Stimulated activated naive CD8-positive, alpha-beta T cell treated with anti-CD3 and anti-CD28 coated beads, Interleukin-15, amount 100 ng/mL, for 72 hours (primary cell): Measurements from ENCODE around the gene CPT2.

Experiments used
- ATAC-seq: fragments of 150-1000 bp; cut with Tn5 transposase; 2 replicates; pipeline ENCODE4 v1.10.0; 2021; ENCODE audit warnings: mild to moderate bottlenecking, moderate library complexity
- DNase-seq, 2 donors: peaks; one replicate each; pipeline ENCODE4 v3.0.0; 2021 to 2022
- H3K27ac Mint-ChIP-seq, 2 donors: one replicate each; pipeline ENCODE4 v1.8.0; 2022; ENCODE audit warnings: mild to moderate bottlenecking in 2 of 2, mixed read lengths in 2 of 2, moderate library complexity in 2 of 2
- H3K27me3 Mint-ChIP-seq: one replicate; pipeline ENCODE4 v1.8.0; 2022; ENCODE audit warnings: mixed read lengths
- H3K4me1 Mint-ChIP-seq: one replicate; pipeline ENCODE4 v1.8.0; 2022; ENCODE audit warnings: mild to moderate bottlenecking, mixed read lengths
- H3K4me3 Mint-ChIP-seq, 2 donors: one replicate each; pipeline ENCODE4 v1.8.0; 2022; ENCODE audit warnings: mild to moderate bottlenecking in 2 of 2, mixed read lengths in 2 of 2, moderate library complexity in 1 of 2
- H3K9me3 Mint-ChIP-seq, 2 donors: one replicate each; pipeline ENCODE4 v1.8.0; 2022; ENCODE audit warnings: mixed read lengths in 2 of 2

CPT2 gene

GRCh38 chr1:53196485-53197290 lies at the start of gene CPT2:
Gene CPT2 (plus strand): TSS chr1:53196824. CDS start chr1:53196944, 120 bp downstream.
- Mint-ChIP-seq H3K9me3 (no peaks in the 10 kb centered on the region), H3K4me3 (peak within 1 kb of the TSS; percentile 85 to 96), H3K27me3 (no peaks in the 10 kb centered on the region), H3K4me1 (peaks cover 25% of the 10 kb centered on the region), H3K27ac (peak within 1 kb of the TSS; percentile 98 to 99)
- DNase-seq: peak; percentile 87 to 94
- ATAC-seq: peak; percentile 99

- no peak overlapping the region for H3K27ac Mint-ChIP-seq
- H3K4me1 Mint-ChIP-seq: no peaks in the 10 kb centered on the region
- DNase-seq (no peak), ATAC-seq (no peak)
- H3K27me3 Mint-ChIP-seq: no peaks in the 10 kb centered on the region
- no peak overlapping the region for H3K4me3 Mint-ChIP-seq
- no peaks in the 10 kb centered on the region for H3K9me3 Mint-ChIP-seq
These were observed 49.5 kb upstream of the CPT2 start for GRCh38 chr1:53147174-53147573.

GRCh38 chr1:53148123-53148522 lies 48.5 kb upstream of the CPT2 start:
- DNase-seq (no peak), ATAC-seq (no peak)
- H3K4me1 Mint-ChIP-seq: no peaks in the 10 kb centered on the region
- H3K27me3 Mint-ChIP-seq: no peaks in the 10 kb centered on the region
- H3K9me3 Mint-ChIP-seq: no peaks in the 10 kb centered on the region
- H3K4me3 Mint-ChIP-seq: no peak overlapping the region
- H3K27ac Mint-ChIP-seq: no peak overlapping the region

- Mint-ChIP-seq H3K4me1 (no peaks in the 10 kb centered on the region), H3K27ac (no peak overlapping the region), H3K9me3 (no peaks in the 10 kb centered on the region), H3K27me3 (no peaks in the 10 kb centered on the region), H3K4me3 (no peak overlapping the region)
- no peak for DNase-seq
- no peak for ATAC-seq
These were observed 42.9 kb upstream of the CPT2 start for GRCh38 chr1:53153752-53154151.

GRCh38 chr1:53154859-53155438 lies 41.7 kb upstream of the CPT2 start:
- ATAC-seq: no peak
- H3K9me3 Mint-ChIP-seq: no peaks in the 10 kb centered on the region
- H3K27me3 Mint-ChIP-seq: no peaks in the 10 kb centered on the region
- H3K4me3 Mint-ChIP-seq: no peak overlapping the region
- no peak for DNase-seq
- no peaks in the 10 kb centered on the region for H3K4me1 Mint-ChIP-seq
- peak overlapping the region in 1 of 2 donors; percentile 42 for H3K27ac Mint-ChIP-seq

GRCh38 chr1:53155534-53155933 lies 41.1 kb upstream of the CPT2 start:
- H3K4me3 Mint-ChIP-seq: no peak overlapping the region
- ATAC-seq (no peak), DNase-seq (no peak)
- H3K9me3 Mint-ChIP-seq: no peaks in the 10 kb centered on the region
- no peak overlapping the region for H3K27ac Mint-ChIP-seq
- no peaks in the 10 kb centered on the region for H3K4me1 Mint-ChIP-seq
- H3K27me3 Mint-ChIP-seq: no peaks in the 10 kb centered on the region

DNA sequence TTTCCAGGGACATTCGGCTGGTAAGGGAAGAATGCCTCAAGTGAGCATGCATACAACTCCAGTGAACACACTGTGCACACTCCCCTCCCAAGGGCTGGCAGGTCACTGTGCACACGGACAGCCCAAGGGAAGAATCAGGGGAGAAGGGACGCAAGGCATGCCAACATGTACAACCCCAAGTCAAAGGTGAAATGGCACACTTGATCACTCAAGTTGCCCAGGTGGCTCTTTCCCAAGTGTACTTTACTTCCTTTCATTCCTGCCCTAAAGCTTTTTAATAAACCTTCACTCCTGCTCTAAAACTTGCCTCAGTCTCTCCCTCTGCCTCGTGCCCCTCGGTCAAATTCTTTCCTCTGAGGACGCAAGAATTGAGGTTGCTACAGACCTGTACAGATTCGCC lies 40.7 kb upstream of the CPT2 start:
- no peak overlapping the region for H3K4me3 Mint-ChIP-seq
- no peaks in the 10 kb centered on the region for H3K9me3 Mint-ChIP-seq
- no peak overlapping the region for H3K27ac Mint-ChIP-seq
- no peaks in the 10 kb centered on the region for H3K4me1 Mint-ChIP-seq
- no peak for DNase-seq
- no peak for ATAC-seq
- H3K27me3 Mint-ChIP-seq: no peaks in the 10 kb centered on the region

DNA sequence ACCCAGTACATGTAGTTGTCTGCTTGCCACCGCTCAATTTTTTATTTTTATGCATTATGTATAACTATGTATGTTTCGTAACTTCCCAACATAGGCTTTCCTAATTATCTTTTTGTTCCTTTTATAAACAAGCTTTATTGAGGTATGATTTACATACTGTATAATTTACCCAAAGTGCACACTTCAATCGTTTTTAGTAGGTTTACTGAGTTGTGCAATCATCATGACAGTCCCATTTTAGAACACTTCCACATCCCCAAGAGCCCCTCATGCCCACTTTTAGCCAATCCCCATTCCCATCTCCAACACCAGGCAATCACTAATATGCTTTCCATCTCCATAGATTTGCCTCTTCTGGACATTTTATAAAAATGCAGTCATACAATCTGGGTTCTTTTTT lies 39.8 kb upstream of the CPT2 start:
- Mint-ChIP-seq H3K4me1 (no peaks in the 10 kb centered on the region), H3K4me3 (no peak overlapping the region), H3K9me3 (no peaks in the 10 kb centered on the region), H3K27ac (peak overlapping the region in 1 of 2 donors; percentile 20), H3K27me3 (no peaks in the 10 kb centered on the region)
- ATAC-seq (no peak), DNase-seq (no peak)

- Mint-ChIP-seq H3K9me3 (no peaks in the 10 kb centered on the region), H3K4me1 (no peaks in the 10 kb centered on the region), H3K27ac (no peak overlapping the region), H3K4me3 (no peak overlapping the region), H3K27me3 (no peaks in the 10 kb centered on the region)
- DNase-seq (no peak), ATAC-seq (no peak)
These were observed 37.7 kb upstream of the CPT2 start for GRCh38 chr1:53158900-53159299.

GRCh38 chr1:53160924-53161378 lies 35.7 kb upstream of the CPT2 start:
- Mint-ChIP-seq H3K4me3 (no peak overlapping the region), H3K27ac (no peak overlapping the region), H3K9me3 (no peaks in the 10 kb centered on the region), H3K27me3 (no peaks in the 10 kb centered on the region), H3K4me1 (no peaks in the 10 kb centered on the region)
- DNase-seq (no peak), ATAC-seq (no peak)

GRCh38 chr1:53162621-53163020 lies 34.0 kb upstream of the CPT2 start:
- Mint-ChIP-seq H3K4me1 (no peaks in the 10 kb centered on the region), H3K27ac (no peak overlapping the region), H3K27me3 (no peaks in the 10 kb centered on the region), H3K9me3 (no peaks in the 10 kb centered on the region), H3K4me3 (no peak overlapping the region)
- DNase-seq (no peak), ATAC-seq (no peak)

- Mint-ChIP-seq H3K4me1 (no peaks in the 10 kb centered on the region), H3K4me3 (no peak overlapping the region), H3K27me3 (no peaks in the 10 kb centered on the region), H3K27ac (no peak overlapping the region), H3K9me3 (no peaks in the 10 kb centered on the region)
- ATAC-seq: no peak
- DNase-seq: no peak
These were observed 33.3 kb upstream of the CPT2 start for GRCh38 chr1:53163291-53163768.

- Mint-ChIP-seq H3K27me3 (no peaks in the 10 kb centered on the region), H3K27ac (no peak overlapping the region), H3K4me1 (no peaks in the 10 kb centered on the region), H3K9me3 (no peaks in the 10 kb centered on the region), H3K4me3 (no peak overlapping the region)
- DNase-seq: no peak
- ATAC-seq: no peak
These were observed 31.1 kb upstream of the CPT2 start for GRCh38 chr1:53165408-53165961.

DNA sequence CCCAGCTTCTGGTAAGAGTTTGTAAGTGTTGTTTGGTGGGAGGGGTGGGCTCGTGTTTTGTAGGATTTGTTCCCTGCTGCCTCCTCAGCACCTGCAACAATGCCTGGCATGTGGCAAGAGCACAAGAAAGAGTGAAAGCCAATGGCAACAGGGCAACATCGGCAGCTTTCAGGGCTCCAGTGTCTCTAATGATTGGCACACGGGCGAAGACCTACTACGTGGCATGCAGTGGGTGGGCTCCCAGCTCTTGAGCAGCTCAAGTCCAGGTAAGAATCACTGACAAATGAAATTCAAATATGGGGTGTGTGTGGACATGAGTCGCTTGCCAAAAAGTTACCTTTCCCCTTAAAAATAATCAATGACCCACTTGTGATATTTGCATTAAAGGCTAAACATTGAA lies 30.3 kb upstream of the CPT2 start:
- no peak overlapping the region for H3K27ac Mint-ChIP-seq

DNA sequence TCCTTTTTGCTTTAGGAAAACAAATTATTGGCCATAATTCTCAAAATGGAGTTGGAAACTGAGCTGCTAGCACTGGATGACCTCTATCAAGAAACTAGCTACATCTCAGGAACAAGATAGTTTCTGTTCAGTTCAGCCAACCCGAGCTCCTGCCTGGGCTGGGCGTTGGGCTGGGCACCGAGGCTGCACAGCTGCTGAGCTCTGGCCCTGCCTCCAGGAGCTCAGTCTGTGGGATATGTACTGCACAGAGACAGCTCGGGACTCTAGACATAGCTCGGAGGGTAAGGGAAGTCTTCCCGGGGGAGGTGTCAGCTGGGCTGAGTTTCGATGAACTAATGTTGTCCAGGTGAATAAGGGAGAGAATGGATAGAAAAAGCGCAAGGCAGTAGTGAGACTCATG lies 29.7 kb upstream of the CPT2 start:
- ATAC-seq: no peak

More for the DNA sequence above, 30.3 kb upstream of the CPT2 start:
- Mint-ChIP-seq H3K4me3 (no peak overlapping the region), H3K9me3 (no peaks in the 10 kb centered on the region), H3K27me3 (no peaks in the 10 kb centered on the region), H3K4me1 (no peaks in the 10 kb centered on the region)
- DNase-seq (no peak), ATAC-seq (no peak)

DNA sequence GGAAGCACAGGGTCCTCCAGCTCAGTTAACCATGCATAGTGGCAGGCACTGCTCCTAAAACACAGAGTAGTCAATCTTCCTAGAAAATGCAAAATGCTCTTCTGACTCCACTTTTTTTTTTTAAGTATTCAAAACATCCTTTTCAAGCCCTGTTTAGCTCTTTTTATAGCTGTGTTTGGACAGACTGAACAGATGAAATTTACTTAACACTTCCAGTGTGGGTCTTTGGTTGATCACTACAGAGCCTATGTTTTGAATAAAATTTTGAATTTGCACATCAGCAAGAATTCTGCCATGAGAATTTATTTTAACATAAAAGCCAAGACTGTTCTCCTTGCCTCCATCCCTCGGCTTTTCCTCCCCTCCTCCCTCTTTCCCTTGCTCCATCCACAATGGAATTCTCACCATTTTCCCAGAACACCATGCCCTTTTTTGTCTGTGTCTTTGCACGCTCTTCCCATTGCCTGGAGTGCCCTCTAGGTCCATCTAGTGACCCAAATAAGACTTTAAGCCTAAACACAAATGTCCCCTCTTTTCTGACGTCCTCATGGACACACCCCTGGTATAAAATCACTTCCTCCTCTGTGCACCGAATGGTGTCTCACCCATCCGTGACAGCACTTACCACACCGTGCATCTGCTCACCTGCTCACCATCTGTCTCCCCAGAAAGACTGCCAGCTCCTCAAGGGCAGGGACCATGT lies 24.0 kb upstream of the CPT2 start:
- Mint-ChIP-seq H3K27me3 (peaks cover 56% of the 10 kb centered on the region), H3K4me1 (peaks cover 6% of the 10 kb centered on the region), H3K27ac (no peak overlapping the region), H3K9me3 (no peaks in the 10 kb centered on the region), H3K4me3 (no peak overlapping the region)
- DNase-seq: no peak
- ATAC-seq: peak; percentile 59

More for the DNA sequence above, 29.7 kb upstream of the CPT2 start:
- Mint-ChIP-seq H3K4me3 (no peak overlapping the region), H3K27ac (no peak overlapping the region), H3K27me3 (peaks cover 4% of the 10 kb centered on the region), H3K9me3 (no peaks in the 10 kb centered on the region), H3K4me1 (no peaks in the 10 kb centered on the region)
- no peak for DNase-seq
